Adipose tissue (tissue), 3 donors: ENCODE measurements around the gene CDK5R1. TPM values are rescaled to one million over a fixed set of nuclear protein-coding genes. Genes with fewer than 3 reads are reported as not detected.
"Not testable (repeated sequence)": the region's sequence is repeated elsewhere in the genome, so short reads cannot be mapped to it uniquely, and the experiment has no call there.

Source experiments
- H3K27ac ChIP-seq: one replicate; pipeline ENCODE4 v1.5.1; 2013; ENCODE audit warnings: low read depth, low read length
- WGBS, 3 donors: extraction: QIAGEN DNeasy Blood & Tissue Kit; methylation state at CpG; one replicate each; pipeline ENCODE4 v1.1.7; 2013; 5-methylcytosine and 5-hydroxymethylcytosine counted together
- polyA plus RNA-seq, 3 donors: library from polyadenylated mRNA; stranded (reverse); fragments of 200-250 nt; gene quantifications; one replicate each; pipeline ENCODE4 v1.2.3, GENCODE V29; 2013
- donor health status: healthy with polysubstance abuse.
- donor health status: Bipolar disorder and iron deficiency.
- donor health status: healthy.

CDK5R1 gene
- polyA plus RNA-seq, 3 donors = 0.52 to 0.90 (median 0.86) TPM

GRCh38 chr17:32524553-32524880 lies 37.7 kb downstream of the CDK5R1 start:
- WGBS, 3 donors = 92 to 98% (median 93%) methylated on average over 6 of the region's 6 CpGs
- H3K27ac ChIP-seq = not testable (repeated sequence)

DNA sequence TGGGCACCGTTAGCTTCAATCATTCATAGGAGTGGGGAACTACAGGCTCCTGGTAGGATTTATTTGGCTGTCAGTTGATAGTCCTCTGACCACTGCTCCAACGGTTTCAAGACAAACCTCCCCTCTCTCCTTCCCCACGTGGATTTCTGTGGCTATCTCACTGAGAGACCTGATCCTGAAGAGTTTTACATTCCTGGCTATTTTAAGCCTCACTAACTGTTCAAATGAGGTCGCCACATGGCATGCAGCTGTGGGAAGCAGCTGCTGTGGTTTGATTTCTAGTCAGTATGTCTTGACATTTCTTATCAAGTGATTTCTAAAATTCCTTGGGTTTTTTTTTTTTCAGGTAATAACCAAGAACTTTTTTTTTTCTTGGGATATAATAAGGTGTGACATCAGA lies 38.3 kb downstream of the CDK5R1 start:
- H3K27ac ChIP-seq = no peak overlapping the region
- 42 to 49% (median 47%) methylated on average over 4 of the region's 4 CpGs for WGBS, 3 donors

- 90 to 96% (median 94%) methylated on average over 4 of the region's 4 CpGs for WGBS, 3 donors
Measured at GRCh38 chr17:32527146-32527545, 40.4 kb downstream of the CDK5R1 start.

GRCh38 chr17:32528825-32529224 lies 42.0 kb downstream of the CDK5R1 start:
- WGBS, 3 donors = 78 to 88% (median 82%) methylated on average over 7 of the region's 7 CpGs
- H3K27ac ChIP-seq = no peak overlapping the region

More at GRCh38 chr17:32527146-32527545, 40.4 kb downstream of the CDK5R1 start:
- H3K27ac ChIP-seq = no peak overlapping the region

DNA sequence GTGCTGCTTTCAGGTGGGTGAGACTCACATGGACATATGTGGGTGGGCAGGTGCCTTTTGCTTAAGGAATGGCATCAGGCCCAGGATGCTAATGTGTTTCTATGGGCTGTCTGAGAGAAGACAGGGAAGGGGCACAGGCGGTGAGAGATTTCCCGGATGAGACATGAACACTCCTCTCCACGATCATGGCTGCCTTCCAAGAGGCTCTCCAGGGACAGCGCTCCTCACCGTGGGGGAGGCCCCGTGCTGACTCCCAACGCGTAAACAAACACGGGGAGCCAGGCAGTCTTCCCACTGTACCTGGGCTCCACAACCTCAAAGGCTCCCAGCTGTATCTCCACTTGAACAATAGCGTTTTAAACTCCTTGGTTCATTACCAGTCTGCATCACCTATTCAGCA lies 42.8 kb downstream of the CDK5R1 start:
- 53 to 71% (median 64%) methylated on average over 10 of the region's 10 CpGs for WGBS, 3 donors
- H3K27ac ChIP-seq = no peak overlapping the region

DNA sequence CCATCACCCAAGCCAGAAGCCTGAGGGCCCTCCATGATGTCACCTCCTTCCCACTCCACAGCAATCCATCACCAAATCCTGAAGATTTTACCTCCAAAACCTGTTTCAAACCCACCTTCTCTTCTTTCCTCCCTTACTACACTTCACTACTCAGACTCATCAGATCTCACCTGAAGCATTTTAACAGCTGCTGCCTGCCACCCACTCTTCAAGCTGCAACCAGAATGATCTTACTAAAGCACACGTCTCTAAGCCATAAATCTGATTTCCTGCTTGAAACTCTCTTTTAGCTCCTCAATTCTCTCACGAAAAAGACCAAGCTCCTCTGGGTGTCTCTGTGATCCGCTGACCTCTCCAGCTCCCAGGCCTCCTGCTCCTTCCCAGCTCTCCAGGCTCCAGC lies 46.5 kb downstream of the CDK5R1 start:
- no peak overlapping the region for H3K27ac ChIP-seq
- WGBS, 3 donors = 76 to 90% (median 84%) methylated on average over 3 of the region's 3 CpGs

DNA sequence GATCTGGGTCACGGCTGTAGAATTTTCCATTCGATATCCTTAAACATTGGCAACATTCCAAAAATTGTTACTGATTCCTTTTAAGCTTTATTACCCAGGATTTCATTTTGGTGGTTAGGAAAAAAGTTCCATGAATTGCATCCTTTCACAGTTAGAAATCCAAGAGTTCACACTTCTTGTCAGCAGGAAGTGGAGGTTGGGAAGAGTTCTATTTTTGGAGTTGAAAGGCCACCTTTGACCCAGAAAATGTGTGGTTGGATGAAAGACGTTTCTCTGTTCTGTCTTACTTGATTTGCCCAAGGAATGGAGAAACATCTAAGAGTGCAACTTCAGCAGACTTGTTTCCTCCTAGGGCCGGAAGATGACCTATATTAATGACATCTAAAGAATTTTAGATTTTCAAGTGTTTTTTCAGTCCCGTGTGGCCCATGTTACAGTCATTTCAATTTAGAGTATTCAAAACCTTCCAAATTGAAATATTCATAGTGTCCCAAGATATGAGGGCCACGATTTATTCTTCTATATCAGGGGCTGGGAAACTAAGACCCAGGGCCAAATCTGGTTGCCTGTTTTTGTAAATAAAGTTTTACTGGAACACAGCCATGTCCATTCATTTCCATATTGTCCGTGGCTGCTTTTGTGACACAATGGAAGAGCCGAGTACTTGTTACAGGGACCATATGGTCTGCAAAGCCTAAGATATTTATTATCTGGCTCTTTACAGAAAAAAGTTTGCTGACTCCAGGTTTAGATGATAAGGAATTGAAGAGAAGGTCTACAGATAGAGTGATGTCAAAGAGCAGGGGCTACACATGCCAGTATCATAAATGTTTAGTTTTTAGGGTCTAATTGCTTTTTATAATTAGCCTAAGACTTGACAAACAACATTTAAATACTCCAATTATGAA lies 50.2 kb downstream of the CDK5R1 start:
- H3K27ac ChIP-seq = no peak overlapping the region
- 47 to 67% (median 55%) methylated on average over 8 of the region's 8 CpGs for WGBS, 3 donors

Other genes with a start within 250 kb of the CDK5R1 start
- under 1 TPM; 0.08 to 0.79 (median 0.21) TPM for gene RHBDL3, start 221.2 kb upstream of the CDK5R1 start, polyA plus RNA-seq
- 1 to 10 TPM; 6.4 to 6.8 (median 6.7) TPM for gene C17orf75, start 144.8 kb upstream of the CDK5R1 start, polyA plus RNA-seq
- gene ZNF207, start 136.8 kb upstream of the CDK5R1 start, polyA plus RNA-seq = 10 to 100 TPM; 40.3 to 85.6 (median 56.7) TPM
- 10 to 100 TPM; 17.3 to 50.4 (median 38.0) TPM for gene PSMD11, start 42.5 kb upstream of the CDK5R1 start, polyA plus RNA-seq